H9 (cell line): ENCODE data around the gene CCM2. TPM values are rescaled to one million over a fixed set of nuclear protein-coding genes. Genes with fewer than 3 reads are reported as not detected.
A peak's percentile ranks its signal among the peaks of the same experiment; 100 is the strongest.

Experiments used
- DNase-seq: peaks from one replicate; pipeline ENCODE4 v3.0.0-alpha.2; 2017
- H2AFZ ChIP-seq: one replicate; pipeline ENCODE4 v1.6.1; 2013; ENCODE audit warnings: mild to moderate bottlenecking, low read length, control low read depth, moderate library complexity
- H2AK5ac ChIP-seq: 2 replicates; pipeline ENCODE4 v1.6.1; 2013; ENCODE audit warnings: low read length, control low read depth, mixed read lengths; ENCODE audit not compliant: insufficient read length
- H2BK120ac ChIP-seq: one replicate; pipeline ENCODE4 v1.6.1; 2013; ENCODE audit warnings: low read depth, mild to moderate bottlenecking, low read length, control low read depth, inconsistent platforms; ENCODE audit not compliant: poor library complexity, severe bottlenecking
- H2BK12ac ChIP-seq: 2 replicates; pipeline ENCODE4 v1.6.1; 2013; ENCODE audit warnings: low read length, control low read depth, mixed read lengths, low read depth; ENCODE audit not compliant: insufficient read length
- H2BK15ac ChIP-seq: 2 replicates; pipeline ENCODE4 v1.6.1; 2013; ENCODE audit warnings: low read depth, low read length, control low read depth
- H2BK20ac ChIP-seq: one replicate; pipeline ENCODE4 v1.6.1; 2013; ENCODE audit warnings: low read depth, mild to moderate bottlenecking, low read length, control low read depth, inconsistent platforms; ENCODE audit not compliant: poor library complexity, severe bottlenecking
- H2BK5ac ChIP-seq: 2 replicates; pipeline ENCODE4 v1.6.1; 2013; ENCODE audit warnings: low read length, control low read depth, mixed read lengths; ENCODE audit not compliant: insufficient read length
- H3K14ac ChIP-seq: 2 replicates; pipeline ENCODE4 v1.6.1; 2013; ENCODE audit warnings: low read length, control low read depth; ENCODE audit not compliant: insufficient read depth
- H3K18ac ChIP-seq: 2 replicates; pipeline ENCODE4 v1.6.1; 2013; ENCODE audit warnings: low read depth, mild to moderate bottlenecking, mixed read lengths, low read length, control low read depth; ENCODE audit not compliant: insufficient read length
- H3K23ac ChIP-seq: 2 replicates; pipeline ENCODE4 v1.6.1; 2013; ENCODE audit warnings: low read length, control low read depth, mixed read lengths, low read depth; ENCODE audit not compliant: insufficient read length
- H3K23me2 ChIP-seq: 2 replicates; pipeline ENCODE4 v1.6.1; 2013; ENCODE audit warnings: low read depth, mild to moderate bottlenecking, mixed read lengths, low read length, control low read depth; ENCODE audit not compliant: insufficient read length, poor library complexity, severe bottlenecking
- H3K27ac ChIP-seq: 2 replicates; pipeline ENCODE4 v1.5.1; 2013; ENCODE audit warnings: low read length, control low read depth, mixed read lengths, low read depth; ENCODE audit not compliant: insufficient read length
- H3K27me3 ChIP-seq: 2 replicates; pipeline ENCODE4 v1.6.1; 2013; ENCODE audit warnings: low read length, control low read depth, inconsistent platforms; ENCODE audit not compliant: insufficient read depth
- H3K4ac ChIP-seq: 2 replicates; pipeline ENCODE4 v1.6.1; 2013; ENCODE audit warnings: low read depth, mild to moderate bottlenecking, control low read depth, inconsistent platforms, low read length, moderate library complexity
- H3K4me1 ChIP-seq: 2 replicates; pipeline ENCODE4 v1.6.1; 2013; ENCODE audit warnings: low read length, control low read depth, inconsistent platforms; ENCODE audit not compliant: insufficient read depth
- H3K4me2 ChIP-seq: 2 replicates; pipeline ENCODE4 v1.6.1; 2013; ENCODE audit warnings: low read length, control low read depth, mixed read lengths; ENCODE audit not compliant: insufficient read length, insufficient read depth
- H3K56ac ChIP-seq: 2 replicates; pipeline ENCODE4 v1.6.1; 2013; ENCODE audit warnings: low read depth, mild to moderate bottlenecking, mixed read lengths, low read length, control low read depth; ENCODE audit not compliant: insufficient read length
- H3K79me1 ChIP-seq: 2 replicates; pipeline ENCODE4 v1.6.1; 2013; ENCODE audit warnings: low read depth, mild to moderate bottlenecking, moderate library complexity, low read length, control low read depth, inconsistent platforms; ENCODE audit not compliant: insufficient read depth, poor library complexity, severe bottlenecking
- H3K79me2 ChIP-seq: 2 replicates; pipeline ENCODE4 v1.6.1; 2013; ENCODE audit warnings: low read length, control low read depth, inconsistent platforms; ENCODE audit not compliant: insufficient read depth
- H3K9ac ChIP-seq: 2 replicates; pipeline ENCODE4 v1.6.1; 2013; ENCODE audit warnings: low read length, control low read depth, mixed read lengths; ENCODE audit not compliant: insufficient read length; ENCODE audit errors: extremely low read depth
- H3K9me3 ChIP-seq: one replicate; pipeline ENCODE4 v1.6.1; 2013; ENCODE audit warnings: low read depth, low read length, inconsistent platforms; ENCODE audit not compliant: control insufficient read depth
- H3T11ph ChIP-seq: one replicate; pipeline ENCODE4 v1.6.1; 2013; ENCODE audit warnings: mild to moderate bottlenecking, low read length, control low read depth, inconsistent platforms
- H4K20me1 ChIP-seq: one replicate; pipeline ENCODE4 v1.6.1; 2013; ENCODE audit not compliant: control insufficient read depth, insufficient read length, insufficient read depth
- H4K5ac ChIP-seq: 2 replicates; pipeline ENCODE4 v1.6.1; 2013; ENCODE audit warnings: low read depth, mild to moderate bottlenecking, mixed read lengths, low read length, control low read depth; ENCODE audit not compliant: insufficient read length
- H4K8ac ChIP-seq: replicated peaks from 2 replicates; pipeline ENCODE4 v1.6.1; 2013; ENCODE audit warnings: low read length, control low read depth, mixed read lengths, low read depth; ENCODE audit not compliant: insufficient read length
- H4K91ac ChIP-seq: 2 replicates; pipeline ENCODE4 v1.6.1; 2013; ENCODE audit warnings: low read depth, mild to moderate bottlenecking, moderate library complexity, mixed read lengths, low read length, control low read depth; ENCODE audit not compliant: insufficient read length
- H3K27ac Mint-ChIP-seq, 3 experiments: 2 replicates in 2 of 3; 3 replicates in 1 of 3; pipeline ENCODE4 v1.8.0; 2020 to 2021; ENCODE audit warnings: mixed read lengths in 3 of 3, mild to moderate bottlenecking in 1 of 3, moderate library complexity in 1 of 3
- H3K27me3 Mint-ChIP-seq: 2 replicates; pipeline ENCODE4 v1.8.0; 2021; ENCODE audit warnings: low read depth, mild to moderate bottlenecking, moderate library complexity, mixed read lengths
- H3K36me3 Mint-ChIP-seq, 3 experiments: 2 replicates in 2 of 3; 3 replicates in 1 of 3; pipeline ENCODE4 v1.8.0; 2020 to 2021; ENCODE audit warnings: low read depth in 3 of 3, mixed read lengths in 3 of 3; ENCODE audit not compliant: insufficient read depth in 1 of 3
- H3K4me1 Mint-ChIP-seq, 2 experiments: 2 replicates each; pipeline ENCODE4 v1.8.0; 2020; ENCODE audit warnings: mixed read lengths in 2 of 2
- H3K4me3 Mint-ChIP-seq, 2 experiments: 2 replicates in 1 of 2; 3 replicates in 1 of 2; pipeline ENCODE4 v1.8.0; 2020 to 2021; ENCODE audit warnings: mild to moderate bottlenecking in 2 of 2, mixed read lengths in 2 of 2, moderate library complexity in 1 of 2
- H3K9me3 Mint-ChIP-seq, 2 experiments: 2 replicates in 1 of 2; 3 replicates in 1 of 2; pipeline ENCODE4 v1.8.0; 2020; ENCODE audit warnings: mild to moderate bottlenecking in 2 of 2, mixed read lengths in 2 of 2, moderate library complexity in 1 of 2
- WGBS: extraction: QIAGEN DNeasy Blood & Tissue Kit; methylation state at CpG from one replicate; pipeline ENCODE4 v1.1.7; 2013; ENCODE audit warnings: missing lambda C conversion rate, low lambda C conversion rate, mixed read lengths; ENCODE audit not compliant: insufficient read length; ENCODE audit errors: extremely low coverage; 5-methylcytosine and 5-hydroxymethylcytosine counted together
- total RNA-seq: library from RNA; stranded (reverse); gene quantifications from 2 replicates; pipeline ENCODE4 v1.2.1, GENCODE V29; 2021
- TF ChIP-seq, protein P1 (sequence below): fragments of 200-600 bp; sonication (generic); conservative IDR thresholded peaks from 3 replicates; pipeline ENCODE4 v1.8.0; 2021; ENCODE audit warnings: antibody characterized with exemption, mild to moderate bottlenecking

CCM2 gene
- total RNA-seq, 1 experiment from 2014 or later: 30.4 TPM

DNA sequence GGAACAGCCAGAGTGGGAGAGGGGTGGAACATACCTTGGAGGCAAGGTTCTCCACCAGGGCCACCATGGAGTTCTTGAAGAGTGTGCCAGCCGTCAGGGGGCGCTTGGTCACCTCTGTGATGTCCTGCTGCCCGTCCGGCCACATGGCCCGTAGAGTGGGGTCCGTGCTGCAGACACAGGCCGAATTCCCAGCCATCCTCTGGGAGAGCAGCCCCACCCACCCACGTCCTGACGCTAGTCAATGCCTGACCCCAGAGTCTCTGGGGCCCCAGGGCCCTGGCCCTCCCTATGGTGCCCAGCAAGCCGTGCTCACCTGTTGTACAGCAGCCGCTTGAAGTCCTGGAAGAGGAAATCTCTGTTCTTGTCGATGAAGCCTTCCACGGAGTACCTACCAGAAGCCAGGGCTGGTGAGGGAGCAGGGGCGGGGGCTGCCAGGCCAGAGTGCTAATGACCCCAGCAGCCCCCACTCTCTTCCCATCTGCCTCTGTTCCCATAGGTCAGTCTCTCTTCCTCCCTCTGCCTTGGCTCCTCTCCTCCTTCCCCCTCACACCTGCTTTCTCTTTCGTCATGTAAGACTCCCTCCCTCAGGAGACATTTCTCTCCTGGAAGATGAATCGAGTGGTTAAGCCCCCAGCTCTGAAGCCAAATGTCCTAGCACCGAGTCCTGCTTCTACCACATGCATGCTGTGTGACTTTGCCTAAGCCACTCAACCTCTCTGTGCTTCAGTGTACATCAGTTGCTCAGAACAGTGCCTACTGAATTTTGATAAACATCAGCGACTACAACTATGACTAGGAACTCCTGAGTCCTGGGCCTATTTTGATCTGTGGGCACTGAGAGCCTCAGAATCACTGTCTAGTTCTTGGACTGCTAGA lies 32.2 kb upstream of the CCM2 start:
- peak; percentile 78 for DNase-seq
- no CpG with 5 or more reads among the region's 18 CpGs for WGBS
- no peaks in the 10 kb centered on the region for H3K27me3 ChIP-seq

More for the DNA sequence above, 32.2 kb upstream of the CCM2 start:
- Mint-ChIP-seq H3K36me3 (no peaks in the 10 kb centered on the region; a peak in 1 of 7 replicates), H3K27ac (peak overlapping the region in 1 of 3 experiments; percentile 28; a peak in 1 of 7 replicates), H3K9me3 (no peaks in the 10 kb centered on the region), H3K27me3 (peaks cover 9% of the 10 kb centered on the region), H3K4me3 (no peak overlapping the region), H3K4me1 (peaks cover 0 to 5% of the 10 kb centered on the region in 2 experiments; a peak in 3 of 4 replicates)
- Histone ChIP-seq H4K20me1 (no peaks in the 10 kb centered on the region), H2BK120ac (no peak overlapping the region), H3K23me2 (no peaks in the 10 kb centered on the region), H3K9ac (no peak overlapping the region), H3T11ph (no peak overlapping the region), H2BK20ac (no peak overlapping the region), H3K56ac (no peak overlapping the region), H3K4me1 (no peaks in the 10 kb centered on the region), H2AFZ (no peak overlapping the region), H3K23ac (no peak overlapping the region), H4K91ac (no peak overlapping the region), H3K18ac (no peak overlapping the region), H3K4ac (no peak overlapping the region), H3K79me2 (no peaks in the 10 kb centered on the region), H3K4me2 (no peak overlapping the region), H3K14ac (no peak overlapping the region), H4K8ac (no peak overlapping the region), H2BK15ac (no peak overlapping the region), H2BK12ac (no peak overlapping the region), H3K9me3 (no peaks in the 10 kb centered on the region), H3K79me1 (no peaks in the 10 kb centered on the region), H2BK5ac (no peak overlapping the region), H4K5ac (no peak overlapping the region), H3K27ac (no peak overlapping the region), H2AK5ac (no peak overlapping the region)
- TF ChIP-seq, protein P1, sequence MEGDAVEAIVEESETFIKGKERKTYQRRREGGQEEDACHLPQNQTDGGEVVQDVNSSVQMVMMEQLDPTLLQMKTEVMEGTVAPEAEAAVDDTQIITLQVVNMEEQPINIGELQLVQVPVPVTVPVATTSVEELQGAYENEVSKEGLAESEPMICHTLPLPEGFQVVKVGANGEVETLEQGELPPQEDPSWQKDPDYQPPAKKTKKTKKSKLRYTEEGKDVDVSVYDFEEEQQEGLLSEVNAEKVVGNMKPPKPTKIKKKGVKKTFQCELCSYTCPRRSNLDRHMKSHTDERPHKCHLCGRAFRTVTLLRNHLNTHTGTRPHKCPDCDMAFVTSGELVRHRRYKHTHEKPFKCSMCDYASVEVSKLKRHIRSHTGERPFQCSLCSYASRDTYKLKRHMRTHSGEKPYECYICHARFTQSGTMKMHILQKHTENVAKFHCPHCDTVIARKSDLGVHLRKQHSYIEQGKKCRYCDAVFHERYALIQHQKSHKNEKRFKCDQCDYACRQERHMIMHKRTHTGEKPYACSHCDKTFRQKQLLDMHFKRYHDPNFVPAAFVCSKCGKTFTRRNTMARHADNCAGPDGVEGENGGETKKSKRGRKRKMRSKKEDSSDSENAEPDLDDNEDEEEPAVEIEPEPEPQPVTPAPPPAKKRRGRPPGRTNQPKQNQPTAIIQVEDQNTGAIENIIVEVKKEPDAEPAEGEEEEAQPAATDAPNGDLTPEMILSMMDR: peak; percentile 60; the same call in 2 of the 3 replicates
